ENCODE results near the gene PAM.

DNA sequence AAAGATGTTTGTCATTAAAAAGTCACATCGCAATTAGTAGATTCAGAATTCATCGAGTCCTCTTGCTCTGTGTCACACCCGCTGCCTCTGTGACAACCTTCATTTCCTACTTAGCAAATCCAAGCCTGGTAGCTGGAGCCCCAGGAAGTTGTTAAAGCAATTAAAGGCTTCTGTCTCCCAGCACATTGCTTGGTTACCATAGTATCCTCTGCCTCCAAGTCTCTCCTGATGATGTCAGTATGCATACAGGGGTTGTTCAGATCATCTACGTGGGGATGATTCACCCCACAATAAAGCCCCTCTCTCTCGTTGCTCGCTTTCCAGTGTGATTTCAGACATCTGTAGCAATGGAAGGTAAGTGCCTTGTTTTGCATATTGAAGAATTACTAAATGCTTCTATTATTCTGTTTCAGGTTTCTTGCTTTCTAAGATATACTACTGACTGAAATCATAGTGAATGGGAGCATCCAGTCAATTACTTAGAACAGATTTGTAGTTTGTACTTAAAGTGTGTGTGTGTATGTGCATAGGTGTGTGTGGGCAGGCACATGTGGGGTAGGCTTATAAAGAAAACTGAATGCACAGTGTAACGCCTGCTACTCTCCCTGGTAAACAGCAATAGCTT is 52.9 kb downstream of the PAM start:
- no peak for TF ChIP-seq POLR2A (IDR thresholded peaks at IDR 0.05)
- TF ChIP-seq, protein P1, sequence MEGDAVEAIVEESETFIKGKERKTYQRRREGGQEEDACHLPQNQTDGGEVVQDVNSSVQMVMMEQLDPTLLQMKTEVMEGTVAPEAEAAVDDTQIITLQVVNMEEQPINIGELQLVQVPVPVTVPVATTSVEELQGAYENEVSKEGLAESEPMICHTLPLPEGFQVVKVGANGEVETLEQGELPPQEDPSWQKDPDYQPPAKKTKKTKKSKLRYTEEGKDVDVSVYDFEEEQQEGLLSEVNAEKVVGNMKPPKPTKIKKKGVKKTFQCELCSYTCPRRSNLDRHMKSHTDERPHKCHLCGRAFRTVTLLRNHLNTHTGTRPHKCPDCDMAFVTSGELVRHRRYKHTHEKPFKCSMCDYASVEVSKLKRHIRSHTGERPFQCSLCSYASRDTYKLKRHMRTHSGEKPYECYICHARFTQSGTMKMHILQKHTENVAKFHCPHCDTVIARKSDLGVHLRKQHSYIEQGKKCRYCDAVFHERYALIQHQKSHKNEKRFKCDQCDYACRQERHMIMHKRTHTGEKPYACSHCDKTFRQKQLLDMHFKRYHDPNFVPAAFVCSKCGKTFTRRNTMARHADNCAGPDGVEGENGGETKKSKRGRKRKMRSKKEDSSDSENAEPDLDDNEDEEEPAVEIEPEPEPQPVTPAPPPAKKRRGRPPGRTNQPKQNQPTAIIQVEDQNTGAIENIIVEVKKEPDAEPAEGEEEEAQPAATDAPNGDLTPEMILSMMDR (IDR thresholded peaks at IDR 0.05), result no peak

Measured in breast epithelium (tissue), 3 donors.